DMS153 treated with DMSO at 0.1 percent for 48 hours (cell line): ENCODE data around the gene EDEM3.
"Not testable (repeated sequence)": the region's sequence is repeated elsewhere in the genome, so short reads cannot be mapped to it uniquely, and the experiment has no call there.

Source experiments
- DNase-seq: peaks from one replicate; lab custom pipeline; 2025; ENCODE audit not compliant: unreplicated experiment; lab: John Stamatoyannopoulos, UW

Gene EDEM3, protein sequence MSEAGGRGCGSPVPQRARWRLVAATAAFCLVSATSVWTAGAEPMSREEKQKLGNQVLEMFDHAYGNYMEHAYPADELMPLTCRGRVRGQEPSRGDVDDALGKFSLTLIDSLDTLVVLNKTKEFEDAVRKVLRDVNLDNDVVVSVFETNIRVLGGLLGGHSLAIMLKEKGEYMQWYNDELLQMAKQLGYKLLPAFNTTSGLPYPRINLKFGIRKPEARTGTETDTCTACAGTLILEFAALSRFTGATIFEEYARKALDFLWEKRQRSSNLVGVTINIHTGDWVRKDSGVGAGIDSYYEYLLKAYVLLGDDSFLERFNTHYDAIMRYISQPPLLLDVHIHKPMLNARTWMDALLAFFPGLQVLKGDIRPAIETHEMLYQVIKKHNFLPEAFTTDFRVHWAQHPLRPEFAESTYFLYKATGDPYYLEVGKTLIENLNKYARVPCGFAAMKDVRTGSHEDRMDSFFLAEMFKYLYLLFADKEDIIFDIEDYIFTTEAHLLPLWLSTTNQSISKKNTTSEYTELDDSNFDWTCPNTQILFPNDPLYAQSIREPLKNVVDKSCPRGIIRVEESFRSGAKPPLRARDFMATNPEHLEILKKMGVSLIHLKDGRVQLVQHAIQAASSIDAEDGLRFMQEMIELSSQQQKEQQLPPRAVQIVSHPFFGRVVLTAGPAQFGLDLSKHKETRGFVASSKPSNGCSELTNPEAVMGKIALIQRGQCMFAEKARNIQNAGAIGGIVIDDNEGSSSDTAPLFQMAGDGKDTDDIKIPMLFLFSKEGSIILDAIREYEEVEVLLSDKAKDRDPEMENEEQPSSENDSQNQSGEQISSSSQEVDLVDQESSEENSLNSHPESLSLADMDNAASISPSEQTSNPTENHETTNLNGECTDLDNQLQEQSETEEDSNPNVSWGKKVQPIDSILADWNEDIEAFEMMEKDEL

DNA sequence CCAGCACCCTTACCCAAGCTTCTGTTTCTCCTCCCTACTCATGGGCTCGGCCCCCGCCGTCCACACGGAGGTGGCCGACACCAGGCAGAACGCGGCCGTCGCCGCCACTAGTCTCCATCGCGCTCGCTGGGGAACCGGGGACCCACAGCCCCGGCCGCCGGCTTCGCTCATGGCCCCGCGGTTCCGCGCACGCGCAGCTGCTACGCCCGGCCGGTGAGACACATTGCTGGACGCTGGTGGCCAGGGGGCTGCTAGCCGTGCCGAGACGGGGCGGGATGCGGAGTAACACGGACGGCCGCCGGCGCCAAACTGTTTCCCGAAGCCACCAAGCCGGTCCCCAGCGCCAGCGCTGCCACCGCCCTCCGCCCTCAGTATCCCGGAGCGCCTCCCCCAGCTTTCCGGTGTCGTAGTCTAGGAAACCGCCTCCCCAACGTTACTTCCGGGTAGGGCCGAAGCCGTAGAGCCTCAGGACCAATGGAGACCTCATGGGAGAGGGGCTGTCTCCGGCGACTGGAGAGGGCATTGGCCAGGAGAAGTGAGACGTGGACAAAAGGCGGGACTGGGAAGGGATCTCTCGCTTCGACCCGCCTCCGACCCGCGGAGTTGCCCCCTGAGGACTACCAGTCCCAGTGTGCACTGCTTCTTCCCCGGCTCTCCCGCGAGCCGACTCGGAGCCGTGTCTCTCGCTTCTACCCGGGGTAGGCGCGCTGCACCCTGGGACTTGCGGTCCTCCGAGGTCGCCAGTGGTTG, at the start of gene EDEM3:
TSS of gene EDEM3 (minus strand) at position 383 of the 750 bp plus-strand sequence. CDS start at position 171, 212 bp downstream.
- peak; percentile 100 for DNase-seq

DNA sequence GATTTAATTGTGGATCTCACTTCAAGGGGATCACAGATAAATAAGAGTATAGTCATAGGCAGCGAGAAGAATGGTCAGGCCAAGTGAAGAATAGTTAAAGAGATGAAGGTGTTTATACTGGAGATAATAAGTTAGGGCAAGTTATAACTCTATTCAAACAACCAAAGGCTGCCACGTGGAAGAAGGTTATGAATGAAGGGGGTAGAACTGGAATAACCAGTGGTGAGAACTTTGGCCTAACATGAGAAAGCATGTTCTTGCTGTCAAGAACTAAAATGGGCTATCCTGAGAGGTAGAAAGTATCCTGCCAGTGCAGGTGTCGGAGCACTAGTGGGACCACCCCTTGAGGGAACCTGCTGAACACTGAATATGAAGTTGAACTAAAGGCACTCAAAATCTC, 49.6 kb upstream of the EDEM3 start:
- no peak for DNase-seq

- DNase-seq: no peak
Measured at GRCh38 chr1:184803180-184803492, 48.5 kb upstream of the EDEM3 start.

DNA sequence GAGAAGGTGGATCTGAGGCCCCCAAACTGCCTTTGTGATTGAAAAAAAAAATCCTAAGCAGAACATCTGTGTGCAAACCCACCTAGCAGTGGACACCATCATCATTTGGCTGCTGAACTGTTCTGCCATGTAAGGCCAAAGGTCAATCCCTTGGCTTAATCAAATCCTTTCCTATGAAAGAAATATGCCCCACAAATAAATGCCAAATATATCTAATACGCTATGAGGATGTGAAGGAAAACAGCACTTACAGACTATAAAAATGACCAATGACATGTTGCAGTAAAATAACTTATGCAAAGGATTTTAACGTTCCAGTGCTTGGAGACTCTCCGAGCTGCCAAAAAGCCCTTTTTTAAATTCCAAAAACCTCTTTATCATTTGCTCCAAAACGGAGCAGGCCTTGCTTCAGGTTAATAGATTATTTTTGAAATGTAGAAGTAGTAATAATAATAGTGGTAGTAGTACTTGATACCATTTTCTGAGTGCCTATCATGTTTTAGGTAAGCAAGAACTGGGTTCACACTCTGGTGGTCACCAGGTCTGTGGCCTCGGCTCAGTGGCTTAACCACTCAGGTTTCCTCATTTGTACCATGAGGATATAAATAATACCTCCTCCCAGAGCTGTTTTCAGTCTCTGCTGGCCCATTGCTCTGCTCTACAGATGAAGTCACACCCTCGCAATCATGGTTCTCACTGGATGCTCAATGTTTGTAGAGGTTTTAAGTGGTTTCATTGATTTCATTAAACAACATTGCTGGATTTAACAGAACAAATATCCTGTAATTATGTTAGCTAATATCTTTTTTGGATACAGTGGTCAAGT, 47.9 kb upstream of the EDEM3 start:
- DNase-seq: no peak

GRCh38 chr1:184801503-184801902, 46.8 kb upstream of the EDEM3 start:
- DNase-seq: no peak

- DNase-seq: no peak
Measured at GRCh38 chr1:184800876-184801275, 46.2 kb upstream of the EDEM3 start.

DNA sequence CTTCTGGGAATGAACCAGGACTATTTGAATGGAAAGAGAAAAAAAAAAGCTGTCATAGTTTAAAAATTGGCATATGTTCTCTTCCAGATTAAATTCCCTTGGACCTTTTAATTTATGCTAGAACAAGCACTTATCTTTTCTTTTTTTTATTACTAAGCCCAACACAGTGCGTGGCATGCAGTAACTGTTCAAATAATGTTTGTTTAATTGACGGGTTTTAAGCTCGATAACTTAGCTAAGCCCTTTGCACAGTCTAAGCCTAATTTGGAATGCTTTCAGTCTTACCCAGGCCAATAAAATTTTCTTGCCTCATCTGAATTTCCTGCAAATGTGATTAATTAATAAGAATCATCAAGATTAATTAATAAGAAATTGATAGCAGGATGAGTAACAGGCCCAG, 39.3 kb upstream of the EDEM3 start:
- no peak for DNase-seq

GRCh38 chr1:184792450-184792969, 37.9 kb upstream of the EDEM3 start:
- DNase-seq: no peak

GRCh38 chr1:184791550-184791900, 36.9 kb upstream of the EDEM3 start:
- no peak for DNase-seq

DNA sequence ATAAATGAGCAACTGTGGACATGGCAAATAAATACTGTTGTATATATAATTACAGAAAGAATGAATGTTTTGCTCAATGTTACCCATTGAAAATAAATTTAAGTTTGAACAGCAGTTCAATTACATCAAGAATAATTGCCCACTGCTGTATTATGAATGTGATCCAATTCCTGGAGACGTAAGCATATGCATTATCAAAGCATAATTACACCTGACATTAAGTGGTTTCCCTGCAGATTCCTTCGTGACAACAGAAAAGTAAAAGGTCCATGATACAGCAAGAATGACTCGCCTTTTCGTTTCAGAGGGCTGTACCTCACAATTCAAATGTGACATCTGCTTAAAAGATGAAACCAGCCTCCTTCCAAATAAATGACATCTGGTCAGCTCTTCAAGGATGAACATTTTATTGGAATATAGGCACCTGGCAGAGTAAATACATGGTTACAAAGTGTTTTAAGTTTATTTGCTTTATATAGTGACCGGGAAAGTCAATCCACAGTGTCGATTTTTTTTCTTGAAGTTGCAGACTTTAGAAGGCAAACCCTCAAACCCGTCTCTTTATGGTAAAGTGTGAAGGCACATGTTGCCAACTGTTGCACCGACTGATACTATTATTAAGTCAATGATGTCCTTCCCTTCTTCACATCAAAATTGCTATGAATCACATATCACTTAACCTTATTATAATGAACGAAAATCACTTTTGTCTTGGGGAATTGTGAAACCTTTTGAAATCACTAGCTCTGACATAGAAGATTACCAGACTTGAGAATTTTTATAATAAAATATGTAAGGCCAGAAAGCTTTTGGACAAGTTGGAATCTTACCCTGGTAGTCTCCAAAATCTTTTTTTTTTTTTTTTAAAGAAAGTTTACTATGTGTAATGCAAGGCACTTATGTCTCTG, 36.2 kb upstream of the EDEM3 start:
- no peak for DNase-seq

DNA sequence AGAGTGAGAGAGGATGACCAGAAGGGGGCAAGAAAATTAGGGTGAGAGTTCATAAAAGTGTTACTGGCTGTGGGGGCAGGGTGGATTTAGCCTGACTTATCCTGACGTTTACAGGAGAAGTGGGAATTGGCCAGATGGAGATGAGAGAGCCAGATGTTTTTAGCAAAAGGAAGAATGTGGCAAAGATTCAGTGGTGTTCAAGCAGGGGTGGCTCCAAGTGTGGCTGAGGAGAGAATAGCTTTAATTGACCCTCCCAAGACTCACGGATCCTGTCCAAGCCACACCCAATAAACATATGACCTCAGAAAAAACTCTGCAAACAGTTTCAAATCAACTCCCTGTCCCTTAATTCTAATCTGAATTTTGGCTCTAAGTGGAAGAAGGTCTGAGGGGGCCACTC, 35.2 kb upstream of the EDEM3 start:
- DNase-seq: no peak

- DNase-seq: no peak
Measured at GRCh38 chr1:184788970-184789369, 34.3 kb upstream of the EDEM3 start.

DNA sequence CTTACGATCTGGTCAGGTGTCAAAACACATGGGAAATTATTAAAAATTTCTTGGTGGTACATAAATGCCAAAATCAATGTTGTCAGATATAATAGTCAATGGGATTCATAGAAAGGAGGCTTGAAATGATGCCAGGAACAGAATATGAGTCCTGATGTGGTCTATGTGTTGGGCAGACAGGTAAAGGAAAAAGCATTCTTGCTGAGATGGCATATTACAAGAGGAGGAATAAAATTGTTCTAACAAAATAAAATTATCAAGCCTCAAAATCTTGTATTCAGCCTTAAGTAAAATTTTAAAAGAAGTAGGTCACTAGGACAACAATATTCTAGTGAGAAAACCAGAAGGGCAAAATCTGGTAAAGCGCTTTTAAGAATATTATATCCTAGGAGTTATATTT, 30.9 kb upstream of the EDEM3 start:
- no peak for DNase-seq

GRCh38 chr1:184783723-184784122, 29.1 kb upstream of the EDEM3 start:
- DNase-seq: not testable (repeated sequence)

- no peak for DNase-seq
Measured at GRCh38 chr1:184781941-184782340, 27.3 kb upstream of the EDEM3 start.

GRCh38 chr1:184775885-184776284, 21.2 kb upstream of the EDEM3 start:
- DNase-seq: no peak

GRCh38 chr1:184775329-184775728, 20.7 kb upstream of the EDEM3 start:
- DNase-seq: no peak

DNA sequence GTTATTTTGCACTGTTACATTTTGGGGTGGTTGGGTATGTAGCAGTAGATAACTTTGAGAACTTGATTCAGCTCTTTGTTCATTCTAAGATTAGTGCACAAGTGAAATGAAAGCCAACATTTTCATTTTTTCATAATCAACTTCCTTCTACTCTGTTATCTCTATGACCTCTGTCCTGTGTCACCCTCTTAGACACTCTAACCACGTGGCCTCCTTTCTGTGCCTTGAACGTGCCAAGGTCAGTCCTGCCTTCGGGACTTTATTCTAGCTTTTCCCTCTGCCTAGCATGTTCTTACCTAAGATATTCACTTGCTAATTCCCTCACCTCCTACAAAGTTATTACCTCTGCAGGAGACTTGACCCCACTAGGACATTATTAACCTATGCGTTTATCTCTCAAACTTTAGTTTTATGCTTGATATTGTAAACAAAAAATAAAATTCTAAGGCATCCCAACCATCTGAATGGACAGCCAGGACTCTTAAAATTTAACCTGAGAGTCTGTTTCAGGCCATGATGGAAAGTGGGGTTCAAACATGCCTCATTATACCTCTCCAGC, 19.2 kb upstream of the EDEM3 start:
- no peak for DNase-seq

DNA sequence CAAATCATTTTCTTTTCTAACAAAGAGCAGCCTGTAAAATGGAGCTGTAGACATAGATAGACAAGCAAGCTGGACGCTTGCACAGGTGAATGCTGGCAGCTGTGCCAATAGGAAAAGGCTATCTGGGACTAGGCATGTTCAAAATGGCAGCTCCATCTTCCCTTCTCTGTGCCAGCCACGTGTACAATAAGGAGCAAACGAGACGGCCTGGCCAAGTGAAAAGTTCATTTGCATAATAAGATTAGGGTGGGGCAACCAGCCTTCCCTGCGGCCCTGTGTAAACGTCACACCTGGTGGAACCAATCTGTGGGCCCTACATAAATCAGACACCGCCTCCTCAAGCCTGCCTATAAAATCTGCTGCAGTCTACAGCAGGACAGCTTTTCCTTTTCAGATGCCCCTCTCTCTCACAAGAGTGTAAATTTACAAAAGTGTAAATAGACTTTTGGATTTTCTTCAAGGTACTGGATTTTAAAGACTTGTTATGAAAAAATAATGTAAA, 16.6 kb upstream of the EDEM3 start:
- DNase-seq: no peak
